ENCODE data around the gene SPNS3. TPM values are rescaled to one million over a fixed set of nuclear protein-coding genes. Genes with fewer than 3 reads are reported as not detected.

SPNS3 gene
- total RNA-seq, 4 donors from 2014 or later: 0.47 to 1.0 TPM; not detected in 2

GRCh38 chr17:4498461-4499397 lies 65.0 kb downstream of the SPNS3 start, which contains the start of gene SPNS2:
Gene SPNS2, plus strand, starts transcription at chr17:4498881. Its CDS starts 167 bp downstream, at chr17:4499048.
- DNase-seq (ENCODE audit: low spot score) (no peak), ATAC-seq (ENCODE audit: low FRiP score) (peak; percentile 73)
- no peak for TF ChIP-seq CTCF (IDR thresholded peaks at IDR 0.05)

- no peak for TF ChIP-seq CTCF (IDR thresholded peaks at IDR 0.05)
- ATAC-seq (ENCODE audit: low FRiP score): no peak
- no peak for DNase-seq (ENCODE audit: low spot score)
Observed at GRCh38 chr17:4499431-4500190, 65.9 kb downstream of the SPNS3 start.

GRCh38 chr17:4500191-4500571 lies 66.4 kb downstream of the SPNS3 start:
- ATAC-seq (ENCODE audit: low FRiP score) (no peak), DNase-seq (ENCODE audit: low spot score) (no peak)
- no peak for TF ChIP-seq CTCF (IDR thresholded peaks at IDR 0.05)

GRCh38 chr17:4501295-4501949 lies 67.7 kb downstream of the SPNS3 start:
- no peak for TF ChIP-seq CTCF (IDR thresholded peaks at IDR 0.05)
- DNase-seq (ENCODE audit: low spot score) (no peak), ATAC-seq (ENCODE audit: low FRiP score) (no peak)

GRCh38 chr17:4502466-4503154 lies 68.9 kb downstream of the SPNS3 start:
- ATAC-seq (ENCODE audit: low FRiP score): no peak
- no peak for TF ChIP-seq CTCF (IDR thresholded peaks at IDR 0.05)
- DNase-seq (ENCODE audit: low spot score): no peak

GRCh38 chr17:4503283-4504025 lies 69.7 kb downstream of the SPNS3 start:
- no peak for DNase-seq (ENCODE audit: low spot score)
- no peak for TF ChIP-seq CTCF (IDR thresholded peaks at IDR 0.05)
- no peak for ATAC-seq (ENCODE audit: low FRiP score)

All from omental fat pad (tissue), 4 donors.